ENCODE data around the gene PLA2G6. TPM values are rescaled to one million over a fixed set of nuclear protein-coding genes. Genes with fewer than 3 reads are reported as not detected.

PLA2G6 gene
- total and polyA plus RNA-seq, 12 donors, result 6.9 to 324 (median 72.6) TPM

- H3K36me3 ChIP-seq (replicated peaks in 1 of 2), result no peaks in the 10 kb centered on the region
- H3K27me3 ChIP-seq, result no peaks in the 10 kb centered on the region
- no peak overlapping the region for H3K4me3 ChIP-seq
- H3K4me1 ChIP-seq (replicated peaks in 1 of 2), result no peaks in the 10 kb centered on the region
- no peak overlapping the region for H3K27ac ChIP-seq
- DNase-seq, result no peak
- intact Hi-C loops (cut with DNase I), result no loop called here
- WGBS, 4 donors, result 67 to 84% (median 70%) methylated on average over 8 of the region's 8 CpGs
- TF ChIP-seq POLR2A (IDR thresholded peaks at IDR 0.05), result no peak
- no peak for TF ChIP-seq CTCF (IDR thresholded peaks at IDR 0.05)
- no peaks in the 10 kb centered on the region for H3K9me3 ChIP-seq (replicated peaks in 1 of 3)
Measured at GRCh38 chr22:38103641-38104040, 78.0 kb downstream of the PLA2G6 start.

- no peak overlapping the region for H3K4me3 ChIP-seq
- TF ChIP-seq CTCF (IDR thresholded peaks at IDR 0.05), result no peak
- TF ChIP-seq POLR2A (IDR thresholded peaks at IDR 0.05), result no peak
- H3K27ac ChIP-seq, result peak overlapping the region in 1 of 5 donors; percentile 40
Measured at GRCh38 chr22:38098410-38099249, 83.0 kb downstream of the PLA2G6 start.

GRCh38 chr22:38097557-38098409, 83.8 kb downstream of the PLA2G6 start:
- TF ChIP-seq CTCF (IDR thresholded peaks at IDR 0.05) (peak in 2 of 6 experiments; percentile 15 to 28), POLR2A (IDR thresholded peaks at IDR 0.05) (no peak)
- no peak overlapping the region for H3K4me3 ChIP-seq
- no peaks in the 10 kb centered on the region for H3K36me3 ChIP-seq (replicated peaks in 1 of 2)
- DNase-seq, result no peak
- peak overlapping the region in 1 of 5 donors; percentile 40 for H3K27ac ChIP-seq
- no peaks in the 10 kb centered on the region for H3K9me3 ChIP-seq (replicated peaks in 1 of 3)
- no peaks in the 10 kb centered on the region for H3K27me3 ChIP-seq
- H3K4me1 ChIP-seq (replicated peaks in 1 of 2), result peaks cover 0 to 3% of the 10 kb centered on the region in 2 donors
- intact Hi-C loops (cut with DNase I), result no loop called here
- 38 to 54% (median 50%) methylated on average over 16 to 30 of the region's 32 CpGs for WGBS, 4 donors

More at GRCh38 chr22:38098410-38099249, 83.0 kb downstream of the PLA2G6 start:
- H3K27me3 ChIP-seq, result no peaks in the 10 kb centered on the region
- no peak for DNase-seq
- no peaks in the 10 kb centered on the region for H3K36me3 ChIP-seq (replicated peaks in 1 of 2)
- H3K4me1 ChIP-seq (replicated peaks in 1 of 2), result peaks cover 0 to 3% of the 10 kb centered on the region in 2 donors
- no peaks in the 10 kb centered on the region for H3K9me3 ChIP-seq (replicated peaks in 1 of 3)
- WGBS, 4 donors, result 63 to 72% (median 67%) methylated on average over 6 to 9 of the region's 9 CpGs
- intact Hi-C loops (cut with DNase I), result no loop called here

GRCh38 chr22:38097058-38097457, 84.6 kb downstream of the PLA2G6 start:
- intact Hi-C loops (cut with DNase I), result no loop called here
- Histone ChIP-seq H3K4me3 (no peak overlapping the region), H3K4me1 (replicated peaks in 1 of 2) (peaks cover 0 to 3% of the 10 kb centered on the region in 2 donors), H3K27ac (no peak overlapping the region), H3K36me3 (replicated peaks in 1 of 2) (no peaks in the 10 kb centered on the region), H3K27me3 (no peaks in the 10 kb centered on the region), H3K9me3 (replicated peaks in 1 of 3) (no peaks in the 10 kb centered on the region)
- no peak for TF ChIP-seq POLR2A (IDR thresholded peaks at IDR 0.05)
- TF ChIP-seq CTCF (IDR thresholded peaks at IDR 0.05), result no peak
- 81 to 91% (median 89%) methylated on average over 11 to 15 of the region's 15 CpGs for WGBS, 4 donors
- DNase-seq, result no peak

Measured in adrenal gland (tissue), 12 donors.